Coronary artery (tissue), 2 donors: Measurements from ENCODE around the gene COL6A5.

Experiments used
- DNase-seq: peaks from one replicate; pipeline ENCODE4 v3.0.0-alpha.2; 2017; ENCODE audit warnings: low spot score
- H3K27ac ChIP-seq, 2 donors: fragments of 200-600 bp; sonication (generic); one replicate each; pipeline ENCODE4 v1.5.1; 2016 to 2019
- H3K4me3 ChIP-seq: fragments of 200-600 bp; sonication (generic); 2 replicates; pipeline ENCODE4 v1.5.1; 2016; ENCODE audit warnings: mild to moderate bottlenecking, moderate library complexity
- TF ChIP-seq, protein P1 (sequence below): fragments of 200-600 bp; sonication (generic); IDR thresholded peaks from one replicate; pipeline ENCODE4 v1.5.1; 2019; ENCODE audit warnings: antibody characterized with exemption

Gene COL6A5

DNA sequence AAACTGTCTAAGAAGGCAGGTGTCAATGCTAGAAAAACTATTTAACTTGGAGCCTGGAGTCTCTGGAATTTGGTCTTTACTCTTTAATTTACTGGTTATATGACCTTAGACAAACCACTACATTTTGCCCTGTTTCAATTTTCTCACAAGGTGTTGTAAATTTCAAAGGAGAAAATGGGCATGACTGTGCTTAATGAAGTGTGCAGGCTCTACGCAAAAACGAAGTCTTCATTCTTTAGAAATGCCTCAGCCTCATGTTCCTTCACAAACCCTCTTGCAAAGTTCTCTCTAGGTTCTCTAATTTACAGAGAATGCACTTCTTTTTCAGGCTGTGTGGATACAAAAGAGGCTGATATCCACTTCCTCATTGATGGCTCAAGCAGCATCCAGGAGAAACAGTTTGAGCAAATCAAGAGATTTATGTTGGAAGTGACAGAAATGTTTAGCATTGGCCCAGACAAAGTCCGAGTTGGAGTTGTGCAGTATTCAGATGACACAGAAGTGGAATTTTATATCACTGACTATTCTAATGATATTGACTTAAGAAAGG, 39.1 kb downstream of the COL6A5 start:
- TF ChIP-seq, protein P1, sequence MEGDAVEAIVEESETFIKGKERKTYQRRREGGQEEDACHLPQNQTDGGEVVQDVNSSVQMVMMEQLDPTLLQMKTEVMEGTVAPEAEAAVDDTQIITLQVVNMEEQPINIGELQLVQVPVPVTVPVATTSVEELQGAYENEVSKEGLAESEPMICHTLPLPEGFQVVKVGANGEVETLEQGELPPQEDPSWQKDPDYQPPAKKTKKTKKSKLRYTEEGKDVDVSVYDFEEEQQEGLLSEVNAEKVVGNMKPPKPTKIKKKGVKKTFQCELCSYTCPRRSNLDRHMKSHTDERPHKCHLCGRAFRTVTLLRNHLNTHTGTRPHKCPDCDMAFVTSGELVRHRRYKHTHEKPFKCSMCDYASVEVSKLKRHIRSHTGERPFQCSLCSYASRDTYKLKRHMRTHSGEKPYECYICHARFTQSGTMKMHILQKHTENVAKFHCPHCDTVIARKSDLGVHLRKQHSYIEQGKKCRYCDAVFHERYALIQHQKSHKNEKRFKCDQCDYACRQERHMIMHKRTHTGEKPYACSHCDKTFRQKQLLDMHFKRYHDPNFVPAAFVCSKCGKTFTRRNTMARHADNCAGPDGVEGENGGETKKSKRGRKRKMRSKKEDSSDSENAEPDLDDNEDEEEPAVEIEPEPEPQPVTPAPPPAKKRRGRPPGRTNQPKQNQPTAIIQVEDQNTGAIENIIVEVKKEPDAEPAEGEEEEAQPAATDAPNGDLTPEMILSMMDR: no peak
- Histone ChIP-seq H3K27ac (no peak overlapping the region), H3K4me3 (no peak overlapping the region)
- DNase-seq: no peak

DNA sequence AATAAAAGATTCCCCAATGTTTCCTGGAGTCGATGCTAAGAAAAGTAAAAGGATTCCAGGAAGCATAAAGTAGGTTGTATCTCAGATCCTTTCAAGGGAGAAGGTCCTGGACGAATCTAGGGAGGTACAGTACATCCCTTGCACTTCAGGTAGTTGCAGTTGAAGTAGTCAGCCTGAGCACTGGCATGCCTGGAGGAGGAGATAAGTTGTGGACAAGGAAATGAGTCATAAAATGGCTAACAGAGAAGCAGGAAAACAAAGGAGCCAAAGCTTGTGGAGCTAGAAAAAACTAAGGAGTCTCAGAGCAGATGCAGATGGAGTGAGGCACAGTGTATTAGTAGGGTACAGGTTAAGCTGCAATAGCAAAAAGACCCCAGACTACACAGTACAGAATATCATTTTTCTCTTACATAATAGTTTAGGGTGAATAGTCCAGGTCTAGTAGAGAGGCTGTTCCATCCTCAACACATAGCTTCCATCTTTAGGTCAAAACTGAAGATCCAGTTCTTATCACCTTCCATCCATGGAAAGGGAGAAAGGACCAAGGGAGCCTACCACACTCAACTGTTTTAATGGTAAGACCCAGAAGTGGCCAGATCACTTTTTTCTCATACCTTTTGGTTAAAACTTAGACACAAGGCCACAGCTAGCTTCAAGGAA, 41.3 kb downstream of the COL6A5 start:
- DNase-seq: no peak
- no peak overlapping the region for H3K27ac ChIP-seq
- TF ChIP-seq, protein P1: no peak
- no peak overlapping the region for H3K4me3 ChIP-seq

DNA sequence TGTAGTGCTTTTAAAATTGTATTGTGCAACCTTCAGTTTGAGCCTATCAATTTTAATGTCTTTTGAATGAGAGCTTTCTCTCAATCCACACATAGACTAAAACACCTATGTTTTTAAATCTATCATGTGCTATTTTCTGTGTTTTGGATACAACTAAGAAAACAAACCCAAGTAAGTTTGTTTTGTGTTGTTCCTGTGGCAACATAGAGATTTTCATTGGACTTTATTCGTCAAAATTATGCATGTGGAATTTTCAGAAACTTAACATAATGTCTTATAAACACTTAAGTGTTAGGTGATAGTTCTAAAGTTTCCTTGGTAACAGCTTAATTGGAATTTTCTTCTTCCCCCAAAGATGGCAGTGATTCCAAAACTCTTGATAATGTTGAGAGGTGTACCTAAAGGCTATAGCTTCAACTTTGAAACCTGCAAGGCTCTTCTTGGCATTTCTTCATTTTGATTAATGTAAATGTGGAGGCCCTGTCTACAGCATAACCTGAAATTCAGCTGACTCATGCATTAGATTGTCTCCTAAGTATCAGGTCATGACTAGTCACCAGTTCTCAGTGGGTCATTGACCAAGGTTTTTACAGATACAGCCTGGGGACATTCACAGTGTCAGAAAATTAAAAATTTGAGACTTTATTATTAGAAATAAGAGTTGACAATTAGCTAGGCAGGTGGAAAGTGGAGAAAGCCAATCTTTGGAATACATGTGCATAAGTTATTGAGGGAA, 44.4 kb downstream of the COL6A5 start:
- TF ChIP-seq, protein P1: no peak
- Histone ChIP-seq H3K4me3 (no peak overlapping the region), H3K27ac (no peak overlapping the region)
- no peak for DNase-seq

DNA sequence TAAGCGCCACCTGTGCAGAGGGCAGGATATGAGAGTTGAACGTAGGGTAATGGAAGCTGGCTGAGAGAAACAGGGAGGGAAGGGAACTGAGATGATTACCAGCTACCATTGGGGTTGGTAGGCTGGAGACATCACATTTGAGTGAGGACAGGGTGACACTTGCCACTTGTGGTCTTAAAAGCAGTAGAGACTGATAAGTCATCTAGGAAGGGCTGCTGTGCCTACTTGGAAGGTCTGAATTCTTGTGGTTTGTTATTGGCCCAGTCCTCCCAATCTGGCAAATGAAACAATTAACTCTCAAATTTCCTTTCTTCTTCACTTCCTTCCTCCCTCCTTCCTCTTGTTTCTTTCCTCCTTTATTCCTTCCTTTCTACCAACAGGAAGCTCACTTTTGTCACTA, 46.8 kb downstream of the COL6A5 start:
- no peak for DNase-seq
- Histone ChIP-seq H3K27ac (no peak overlapping the region), H3K4me3 (no peak overlapping the region)
- TF ChIP-seq, protein P1: no peak

DNA sequence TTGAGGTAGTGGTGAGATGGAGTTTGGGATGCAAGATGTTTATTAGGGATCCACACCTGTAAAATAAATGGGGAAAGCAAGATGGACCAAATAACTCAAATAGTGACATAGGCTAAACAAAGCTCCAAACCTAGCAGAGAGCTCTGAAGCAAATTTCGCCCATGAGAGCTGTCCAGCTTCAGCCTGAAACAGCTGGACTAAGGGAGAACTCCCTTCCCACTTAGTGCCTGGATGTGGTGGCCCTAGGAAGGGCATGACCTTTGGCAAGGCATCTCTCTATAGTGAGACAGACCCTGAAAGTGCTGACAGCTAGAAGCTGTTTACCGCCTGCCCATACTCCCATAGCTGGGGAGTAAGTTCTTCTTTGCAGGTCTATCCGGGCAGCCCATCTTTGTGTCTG, 48.1 kb downstream of the COL6A5 start:
- TF ChIP-seq, protein P1: no peak
- no peak for DNase-seq
- Histone ChIP-seq H3K27ac (no peak overlapping the region), H3K4me3 (no peak overlapping the region)

DNA sequence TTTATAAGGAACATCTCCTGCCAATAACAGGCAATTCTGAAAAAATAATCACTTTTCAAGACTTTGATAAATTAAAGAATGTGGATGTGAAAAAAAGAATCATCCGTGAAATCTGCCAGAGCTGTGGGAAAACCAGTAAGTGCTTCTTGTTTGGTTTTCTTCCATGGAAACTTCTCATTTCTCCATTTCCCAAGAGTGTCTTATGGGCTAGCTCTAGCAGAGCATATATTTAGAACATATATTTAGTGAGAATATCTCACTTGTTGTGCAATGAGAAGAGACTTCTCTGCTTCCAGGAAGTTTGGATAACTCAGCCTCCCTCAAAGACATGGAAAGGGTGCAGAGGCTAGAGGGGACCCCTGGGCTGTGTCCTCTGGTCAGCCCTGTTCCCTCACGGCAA, 49.9 kb downstream of the COL6A5 start:
- H3K27ac ChIP-seq: no peak overlapping the region
- DNase-seq: no peak
- H3K4me3 ChIP-seq: no peak overlapping the region
- TF ChIP-seq, protein P1: no peak

DNA sequence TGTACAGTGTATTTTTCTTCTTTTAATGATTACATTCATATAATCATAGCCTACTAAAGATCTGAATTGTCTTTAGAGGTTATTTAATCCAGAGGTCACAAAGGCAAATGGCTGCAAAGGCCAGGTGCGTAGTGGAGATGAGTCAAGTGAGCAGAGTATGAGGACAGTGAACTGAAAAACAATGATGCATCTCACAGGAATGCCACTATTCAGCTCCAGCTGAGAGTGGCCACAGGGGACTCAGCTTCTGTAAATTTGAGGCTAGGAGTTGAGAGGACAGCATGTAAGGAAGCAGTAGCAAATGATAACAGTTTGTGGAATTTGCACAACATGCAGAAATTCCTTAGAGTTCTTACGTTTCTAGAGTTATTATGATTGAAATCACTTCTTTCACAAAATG, 50.4 kb downstream of the COL6A5 start:
- no peak overlapping the region for H3K4me3 ChIP-seq
- TF ChIP-seq, protein P1: no peak
- H3K27ac ChIP-seq: no peak overlapping the region
- no peak for DNase-seq
